Right atrium auricular region (tissue), 2 donors: ENCODE measurements around the gene TIPARP. TPM values are rescaled to one million over a fixed set of nuclear protein-coding genes. Genes with fewer than 3 reads are reported as not detected.
"Not testable (repeated sequence)": the region's sequence is repeated elsewhere in the genome, so short reads cannot be mapped to it uniquely, and the experiment has no call there.

ENCODE experiments used
- DNase-seq: peaks from one replicate; pipeline ENCODE4 v3.0.0-alpha.2; 2019; ENCODE audit warnings: low spot score
- H3K27ac ChIP-seq, 2 donors: fragments of 200-600 bp; sonication (generic); 1 replicate in 1 of 2; 2 replicates in 1 of 2; pipeline ENCODE4 v1.5.1; 2016 to 2019
- H3K27me3 ChIP-seq, 2 donors: fragments of 200-600 bp; sonication (generic); one replicate each; pipeline versions ENCODE4 v1.5.1 to v1.6.0; 2017 to 2019
- H3K36me3 ChIP-seq: fragments of 200-600 bp; sonication (generic); one replicate; pipeline ENCODE4 v1.5.1; 2016
- H3K4me1 ChIP-seq, 2 donors: fragments of 200-600 bp; sonication (generic); one replicate each; pipeline versions ENCODE4 v1.5.1 to v1.6.0; 2017 to 2019
- H3K4me3 ChIP-seq, 2 donors: fragments of 200-600 bp; sonication (generic); 1 replicate in 1 of 2; 2 replicates in 1 of 2; pipeline ENCODE4 v1.5.1; 2017 to 2019; ENCODE audit warnings: mild to moderate bottlenecking in 1 of 2, moderate library complexity in 1 of 2
- H3K9me3 ChIP-seq, 2 donors: fragments of 200-600 bp; sonication (generic); one replicate each; pipeline ENCODE4 v1.5.1; 2019
- CTCF ChIP-seq, 2 donors: fragments of 200-600 bp; sonication (generic); IDR thresholded peaks; one replicate each; pipeline ENCODE4 v1.5.1; 2019; ENCODE audit warnings: antibody characterized with exemption in 2 of 2
- total RNA-seq, 2 donors: library from RNA; depleted of rRNA; stranded (reverse); fragments of >200 nt; gene quantifications; one replicate each; pipeline ENCODE4 v1.1.0, GENCODE V29; 2016

TIPARP gene
- total RNA-seq, 2 donors from 2014 or later = 39.9 to 47.2 TPM

DNA sequence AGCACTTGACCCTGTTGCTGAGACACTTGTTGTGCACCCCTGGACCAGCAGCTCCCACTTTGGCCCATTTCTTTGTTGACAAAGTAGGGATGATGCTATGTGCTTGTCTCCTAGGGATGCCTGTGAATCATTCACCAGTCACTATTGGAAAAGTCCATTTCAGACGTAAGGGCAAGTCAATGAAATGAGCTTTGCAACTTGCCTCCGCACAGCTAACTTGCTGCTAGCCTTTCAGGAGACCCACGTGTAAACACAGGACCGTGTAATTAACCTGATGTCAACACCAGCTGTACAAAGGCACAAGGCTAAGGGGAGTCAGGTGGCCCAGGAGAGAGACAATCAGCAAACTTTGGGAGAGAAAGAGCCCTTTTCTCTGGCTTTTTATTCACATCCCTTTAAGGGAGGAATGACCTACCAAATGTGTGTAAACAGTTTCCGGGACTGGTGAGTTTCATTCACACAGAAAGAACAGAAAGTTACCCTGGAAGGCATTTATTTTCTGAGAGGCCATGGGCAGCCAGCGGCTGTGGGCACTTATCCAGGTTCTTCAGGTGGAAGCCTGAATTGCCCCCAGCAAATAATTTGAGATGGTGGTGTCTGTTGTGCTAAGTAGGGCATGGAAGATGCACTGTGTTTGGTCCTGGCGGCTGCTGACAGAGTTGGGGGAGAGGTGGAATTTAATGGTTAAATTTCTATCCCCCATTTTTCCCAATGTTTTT is 54.0 kb downstream of the TIPARP start:
- Histone ChIP-seq H3K4me1 (peaks cover 0 to 23% of the 10 kb centered on the region in 2 donors), H3K27ac (no peak overlapping the region), H3K27me3 (no peaks in the 10 kb centered on the region), H3K36me3 (no peaks in the 10 kb centered on the region), H3K4me3 (no peak overlapping the region), H3K9me3 (no peaks in the 10 kb centered on the region)
- no peak for DNase-seq
- TF ChIP-seq CTCF (IDR thresholded peaks at IDR 0.05) = no peak

DNA sequence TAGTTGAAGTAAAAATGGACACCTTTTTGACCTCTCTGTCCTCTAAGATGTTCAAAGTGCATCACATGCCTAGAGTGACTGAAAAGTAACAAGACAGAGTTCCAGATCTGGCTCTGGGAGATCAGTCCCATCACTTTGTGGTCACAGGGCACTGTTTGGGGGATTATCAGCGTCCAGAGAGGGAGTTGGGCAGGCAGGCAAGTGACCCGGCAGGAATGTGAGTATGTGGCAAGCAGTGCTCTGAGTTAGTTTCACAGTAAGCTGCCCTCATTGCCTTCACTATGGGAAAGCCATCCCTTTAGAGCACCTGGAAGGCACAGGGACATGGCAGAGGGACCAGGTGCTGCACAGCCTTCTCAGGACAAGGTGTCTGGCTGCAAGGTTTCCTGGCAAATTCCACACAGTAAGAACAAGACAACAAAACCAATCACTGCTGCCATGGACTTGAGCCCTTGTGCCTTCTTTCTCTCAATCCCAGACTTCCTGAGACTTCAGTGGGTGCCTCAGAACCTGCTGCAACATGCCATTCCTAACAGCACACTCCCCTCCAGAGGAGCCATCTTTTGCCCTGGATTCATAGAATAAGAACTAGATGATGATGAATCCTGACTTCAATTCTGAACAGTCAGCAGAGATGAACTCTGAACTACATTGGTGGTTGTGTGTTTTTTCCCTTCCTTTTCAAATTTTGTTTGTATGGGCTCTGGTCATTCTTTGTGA is 55.2 kb downstream of the TIPARP start:
- H3K27me3 ChIP-seq = no peaks in the 10 kb centered on the region
- no peak for DNase-seq
- H3K4me1 ChIP-seq = peaks cover 0 to 23% of the 10 kb centered on the region in 2 donors

GRCh38 chr3:156731813-156732212 is 57.4 kb downstream of the TIPARP start:
- H3K4me1 ChIP-seq = peaks cover 0 to 23% of the 10 kb centered on the region in 2 donors
- no peak for TF ChIP-seq CTCF (IDR thresholded peaks at IDR 0.05)
- no peaks in the 10 kb centered on the region for H3K27me3 ChIP-seq
- no peak overlapping the region for H3K4me3 ChIP-seq
- no peaks in the 10 kb centered on the region for H3K9me3 ChIP-seq
- no peaks in the 10 kb centered on the region for H3K36me3 ChIP-seq
- H3K27ac ChIP-seq = no peak overlapping the region
- DNase-seq = no peak

More for the DNA sequence above, 55.2 kb downstream of the TIPARP start:
- no peak for TF ChIP-seq CTCF (IDR thresholded peaks at IDR 0.05)
- H3K9me3 ChIP-seq = no peaks in the 10 kb centered on the region
- H3K36me3 ChIP-seq = no peaks in the 10 kb centered on the region
- H3K4me3 ChIP-seq = no peak overlapping the region
- peak overlapping the region in 1 of 2 donors; percentile 7 for H3K27ac ChIP-seq

GRCh38 chr3:156732261-156732660 is 57.9 kb downstream of the TIPARP start:
- Histone ChIP-seq H3K36me3 (no peaks in the 10 kb centered on the region), H3K4me3 (no peak overlapping the region), H3K4me1 (peaks cover 0 to 23% of the 10 kb centered on the region in 2 donors), H3K27ac (no peak overlapping the region), H3K27me3 (no peaks in the 10 kb centered on the region), H3K9me3 (no peaks in the 10 kb centered on the region)
- no peak for TF ChIP-seq CTCF (IDR thresholded peaks at IDR 0.05)
- no peak for DNase-seq

- Histone ChIP-seq H3K4me3 (no peak overlapping the region), H3K27me3 (no peaks in the 10 kb centered on the region), H3K36me3 (no peaks in the 10 kb centered on the region), H3K27ac (no peak overlapping the region), H3K4me1 (peaks cover 0 to 20% of the 10 kb centered on the region in 2 donors), H3K9me3 (no peaks in the 10 kb centered on the region)
- TF ChIP-seq CTCF (IDR thresholded peaks at IDR 0.05) = no peak
- no peak for DNase-seq
Observed at GRCh38 chr3:156732715-156733421, 58.5 kb downstream of the TIPARP start.

GRCh38 chr3:156734661-156735060 is 60.3 kb downstream of the TIPARP start:
- H3K36me3 ChIP-seq, H3K27ac ChIP-seq, H3K9me3 ChIP-seq, H3K4me1 ChIP-seq, H3K4me3 ChIP-seq, DNase-seq, H3K27me3 ChIP-seq: not testable (repeated sequence)
